HG03025 (cell line): Measurements from ENCODE around the gene UVRAG.
A peak's percentile ranks its signal among the peaks of the same experiment; 100 is the strongest.
"Not testable (repeated sequence)": the region's sequence is repeated elsewhere in the genome, so short reads cannot be mapped to it uniquely, and the experiment has no call there.

Source experiments
- ATAC-seq: cut with Tn5 transposase; IDR thresholded peaks from one replicate; pipeline ENCODE4 v1.9.1; 2021; ENCODE audit warnings: mild to moderate bottlenecking, moderate library complexity; ENCODE audit not compliant: unreplicated experiment, low FRiP score

UVRAG gene

DNA sequence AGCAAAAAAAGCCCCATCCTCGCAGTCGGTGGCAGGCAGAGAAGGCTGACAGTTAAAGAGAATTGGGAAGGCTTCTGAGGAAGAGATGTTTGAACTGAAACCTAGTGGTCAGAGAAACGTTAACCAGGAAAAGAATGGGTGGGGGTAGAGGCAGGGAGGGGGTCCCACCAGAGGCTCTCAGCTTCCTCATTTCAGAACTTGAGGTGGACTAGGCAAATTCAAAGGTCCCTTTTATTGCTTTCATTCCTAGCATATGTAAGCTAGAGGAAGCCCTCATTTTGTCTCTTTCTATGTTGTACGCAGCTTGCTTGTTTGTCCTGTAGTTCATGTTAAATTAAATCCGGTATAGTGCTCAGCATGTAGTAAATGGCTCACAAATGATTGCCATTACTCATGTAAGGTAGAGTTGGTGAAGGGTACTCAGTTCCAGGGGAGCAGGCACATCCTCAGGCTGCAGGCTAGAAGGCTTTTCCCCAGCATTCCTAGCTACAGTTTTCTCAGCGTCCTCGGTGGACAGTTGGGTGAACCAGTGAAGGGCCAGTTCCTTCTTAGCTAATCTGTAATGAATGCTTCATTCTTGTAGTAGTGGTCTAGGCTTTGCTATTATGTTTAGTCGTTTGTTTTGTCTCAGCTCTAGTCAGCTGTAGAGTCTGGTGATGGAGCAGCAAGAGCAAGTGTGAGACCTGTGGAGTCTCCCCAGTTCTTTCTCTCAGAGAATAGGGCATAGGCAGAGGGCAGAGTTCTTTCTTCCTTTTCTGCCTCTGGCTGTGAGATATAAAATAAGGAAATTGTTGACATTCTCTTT is 58.6 kb downstream of the UVRAG start:
- ATAC-seq: peak; percentile 73

GRCh38 chr11:75874684-75875341 is 59.8 kb downstream of the UVRAG start:
- ATAC-seq: no peak

DNA sequence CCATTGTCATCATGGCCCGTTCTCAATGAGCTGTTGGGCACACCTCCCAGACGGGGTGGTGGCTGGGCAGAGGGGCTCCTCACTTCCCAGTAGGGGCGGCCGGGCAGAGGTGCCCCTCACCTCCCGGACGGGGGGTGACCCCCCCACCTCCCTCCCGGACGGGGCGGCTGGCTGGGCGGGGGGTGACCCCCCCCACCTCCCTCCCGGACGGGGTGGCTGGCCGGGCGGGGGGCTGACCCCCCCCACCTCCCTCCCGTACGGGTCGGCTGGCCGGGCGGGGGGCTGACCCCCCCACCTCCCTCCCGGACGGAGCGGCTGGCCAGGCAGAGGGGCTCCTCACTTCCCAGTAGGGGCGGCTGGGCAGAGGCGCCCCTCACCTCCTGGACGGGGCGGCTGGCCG is 62.3 kb downstream of the UVRAG start:
- ATAC-seq: not testable (repeated sequence)

DNA sequence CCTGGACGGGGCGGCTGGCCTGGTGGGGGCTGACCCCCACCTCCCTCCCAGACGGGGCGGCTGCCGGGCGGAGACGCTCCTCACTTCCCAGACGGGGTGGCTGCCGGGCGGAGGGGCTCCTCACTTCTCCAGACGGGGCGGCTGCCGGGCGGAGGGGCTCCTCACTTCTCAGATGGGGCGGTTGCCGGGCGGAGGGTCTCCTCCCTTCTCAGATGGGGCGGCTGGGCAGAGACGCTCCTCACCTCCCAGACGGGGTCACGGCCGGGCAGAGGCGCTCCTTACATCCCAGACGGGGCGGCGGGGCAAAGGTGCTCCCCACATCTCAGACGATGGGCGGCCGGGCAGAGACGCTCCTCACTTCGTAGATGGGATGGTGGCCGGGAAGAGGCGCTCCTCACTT is 62.9 kb downstream of the UVRAG start:
- not testable (repeated sequence) for ATAC-seq

DNA sequence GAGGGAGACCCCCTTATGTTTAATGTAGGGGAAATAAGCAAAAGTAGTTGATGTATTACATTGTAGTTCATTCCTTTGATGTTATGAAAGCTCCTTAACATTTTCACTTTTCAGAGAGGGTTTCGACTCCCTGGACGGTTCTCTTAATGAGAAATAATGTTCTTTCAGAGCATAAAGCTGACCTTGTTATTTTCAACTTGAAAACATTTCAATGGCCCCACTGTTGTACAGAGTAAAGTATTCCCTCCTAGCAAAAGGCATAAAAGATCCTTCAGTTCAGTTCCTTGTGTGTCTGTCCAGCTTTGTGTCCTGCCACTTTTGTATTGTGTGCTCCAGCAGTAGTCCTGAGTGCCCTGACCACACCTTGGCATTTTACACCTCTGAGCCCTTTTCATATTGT is 63.9 kb downstream of the UVRAG start:
- no peak for ATAC-seq

DNA sequence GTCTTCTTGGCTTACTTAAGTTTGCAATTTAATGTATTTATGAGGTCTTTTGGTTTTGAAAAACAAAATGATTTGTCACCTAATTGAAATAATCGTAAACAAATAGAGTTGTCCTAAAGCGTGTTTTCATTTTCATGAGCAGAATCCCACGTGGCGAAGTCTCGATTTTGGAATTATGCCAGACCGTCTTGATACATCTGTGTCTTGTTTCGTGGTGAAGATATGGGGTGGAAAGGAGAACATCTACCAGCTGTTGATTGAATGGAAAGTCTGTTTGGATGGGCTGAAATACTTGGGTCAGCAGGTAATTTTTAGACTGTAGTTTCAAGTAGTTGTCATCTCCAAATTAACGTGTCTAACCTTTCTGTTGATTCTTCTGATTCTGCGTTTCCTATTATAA is 64.7 kb downstream of the UVRAG start:
- no peak for ATAC-seq

DNA sequence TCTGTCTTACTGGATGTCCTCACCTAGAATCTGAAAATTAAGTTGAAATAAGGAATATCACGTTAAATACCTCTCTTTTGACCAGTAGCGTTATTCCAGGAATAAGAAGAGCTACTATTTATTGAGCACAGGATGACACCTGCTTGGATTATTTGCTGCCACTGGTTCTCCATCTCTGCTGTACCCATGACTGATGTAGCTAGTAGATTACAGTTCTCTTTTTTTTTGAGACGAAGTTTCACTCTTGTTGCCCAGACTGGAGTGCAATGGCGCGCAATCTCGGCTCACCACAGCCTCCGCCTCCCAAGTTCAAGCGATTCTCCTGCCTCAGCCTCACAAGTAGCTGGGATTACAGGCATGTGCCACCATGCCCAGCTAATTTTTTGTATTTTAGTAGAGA is 65.3 kb downstream of the UVRAG start:
- ATAC-seq: not testable (repeated sequence)

GRCh38 chr11:75884321-75884720 is 69.3 kb downstream of the UVRAG start:
- no peak for ATAC-seq

DNA sequence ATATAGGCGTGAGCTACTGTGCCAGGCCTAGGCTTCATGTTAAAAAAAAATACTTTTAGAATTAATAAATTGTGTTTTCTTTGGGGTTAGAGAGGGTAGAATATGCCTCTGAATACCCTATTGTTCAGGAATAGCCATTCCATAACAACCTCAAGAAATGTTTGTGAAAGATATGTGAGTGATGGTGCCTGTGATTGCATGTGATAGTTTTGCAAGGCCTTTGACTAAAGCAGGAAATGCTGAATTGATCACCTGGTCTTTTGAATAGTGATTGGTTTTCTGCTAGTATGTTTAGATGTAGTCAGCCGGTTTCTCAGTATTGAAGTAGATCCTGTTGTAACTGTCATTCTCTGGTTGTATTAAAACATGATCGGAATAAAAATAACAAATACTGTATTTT is 73.4 kb downstream of the UVRAG start:
- no peak for ATAC-seq

DNA sequence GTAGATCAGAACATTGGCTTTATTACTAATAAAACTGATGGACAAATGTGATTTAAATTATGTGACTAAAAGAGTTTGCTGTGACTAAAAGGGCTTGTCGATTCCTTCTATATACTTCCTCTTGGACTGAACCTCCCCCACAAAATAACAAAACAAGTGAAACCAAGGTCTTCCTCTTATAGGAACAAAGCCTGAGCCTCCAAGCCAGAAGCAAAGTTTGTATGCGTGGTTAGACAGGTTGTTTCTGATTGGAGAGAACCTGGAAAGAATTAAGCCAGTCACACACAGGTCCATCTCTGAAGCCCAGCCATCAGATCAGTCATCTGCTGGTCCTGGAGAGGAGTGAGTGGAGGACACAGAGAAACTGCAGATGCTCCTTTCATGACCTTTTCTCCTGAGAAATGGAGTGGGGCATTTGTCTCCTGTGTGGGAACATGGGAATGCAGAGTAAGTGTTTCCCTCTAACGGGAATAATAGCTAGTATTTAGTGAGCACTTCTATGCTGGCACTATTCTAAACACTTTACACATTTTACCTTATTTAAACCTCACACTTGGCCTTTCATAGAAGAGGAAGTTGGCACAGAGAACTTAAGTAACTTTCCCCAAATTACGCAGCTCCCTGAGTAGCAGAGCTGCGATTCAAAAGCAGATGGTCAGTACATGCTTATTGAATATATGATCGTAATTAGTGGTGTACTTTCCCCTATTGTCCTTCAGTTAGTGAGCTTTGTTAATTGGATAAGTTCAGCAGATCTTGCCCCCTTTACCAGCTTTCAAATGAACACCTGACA is 77.1 kb downstream of the UVRAG start:
- ATAC-seq: no peak

DNA sequence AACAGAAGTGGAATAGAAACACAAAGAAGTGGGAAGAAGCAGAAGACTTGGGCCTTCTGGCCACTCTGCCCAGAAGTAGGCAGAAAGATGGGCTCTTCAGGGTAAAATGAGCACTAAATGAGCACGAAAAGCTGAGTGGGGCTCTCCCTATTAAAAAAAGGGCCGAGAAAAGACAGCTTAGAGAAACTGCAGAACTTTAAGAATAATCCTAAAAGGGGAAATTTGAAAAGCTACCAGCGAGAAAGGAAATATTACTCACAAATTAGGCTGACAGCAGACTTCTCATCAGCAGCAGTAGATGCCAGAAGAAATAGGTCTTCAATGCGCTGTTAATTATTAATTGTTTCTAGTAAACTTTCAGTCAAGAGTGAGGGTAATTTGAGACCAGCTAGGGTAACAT is 78.2 kb downstream of the UVRAG start:
- ATAC-seq: no peak

DNA sequence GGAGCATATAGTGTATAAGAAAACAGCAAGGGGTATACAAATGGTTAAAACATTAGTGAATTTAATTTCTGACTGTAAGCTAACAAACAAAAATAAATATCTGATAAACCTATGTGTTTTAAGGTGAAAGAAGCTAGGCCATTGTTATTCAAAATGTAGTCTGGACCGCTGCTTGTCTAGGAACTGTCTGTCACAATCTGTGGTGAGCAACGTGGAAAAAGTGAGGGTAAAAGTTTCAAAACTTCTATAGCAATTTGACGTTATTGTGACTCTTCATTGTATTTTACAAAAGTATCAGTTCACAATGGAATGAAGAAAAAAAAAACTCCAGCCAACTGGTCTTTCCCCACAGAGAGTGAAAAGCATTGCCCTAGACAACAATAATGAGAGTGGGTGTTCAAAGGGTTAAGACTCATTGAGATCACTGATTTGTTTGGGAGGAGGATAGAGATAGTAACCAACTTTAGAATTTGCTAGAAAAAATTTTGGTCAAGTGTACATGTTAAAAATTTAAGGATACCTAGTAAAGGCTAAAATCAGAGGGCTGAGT is 79.1 kb downstream of the UVRAG start:
- no peak for ATAC-seq

DNA sequence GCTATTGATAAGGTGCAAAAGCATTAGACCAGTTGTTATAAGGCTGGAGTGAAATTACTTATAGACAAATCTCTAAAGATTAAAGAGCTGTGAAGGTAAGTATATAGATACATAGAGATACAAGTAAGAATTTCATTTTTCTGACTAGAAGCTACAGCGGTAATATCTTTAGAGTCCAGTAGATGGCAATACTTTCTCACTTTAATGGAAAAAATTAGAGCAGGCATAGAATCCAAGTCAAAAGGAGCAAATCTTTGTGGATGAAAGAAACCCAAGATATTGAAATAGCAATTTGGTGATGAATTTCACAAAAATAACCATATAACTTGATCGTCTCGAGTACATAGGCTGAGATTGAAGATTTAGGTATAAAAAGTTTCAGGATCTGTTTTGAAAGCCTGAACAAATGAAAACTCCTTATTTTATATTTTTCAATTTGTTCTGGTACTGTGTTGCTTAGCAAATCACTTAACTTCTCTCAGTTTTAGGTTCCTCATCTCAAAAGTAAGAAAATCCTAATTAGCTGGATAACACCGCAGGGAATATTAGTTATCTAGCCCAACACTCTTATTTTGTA is 81.9 kb downstream of the UVRAG start:
- ATAC-seq: no peak

- no peak for ATAC-seq
Measured at GRCh38 chr11:75898871-75899270, 83.9 kb downstream of the UVRAG start.

- no peak for ATAC-seq
Measured at GRCh38 chr11:75899806-75900205, 84.8 kb downstream of the UVRAG start.

DNA sequence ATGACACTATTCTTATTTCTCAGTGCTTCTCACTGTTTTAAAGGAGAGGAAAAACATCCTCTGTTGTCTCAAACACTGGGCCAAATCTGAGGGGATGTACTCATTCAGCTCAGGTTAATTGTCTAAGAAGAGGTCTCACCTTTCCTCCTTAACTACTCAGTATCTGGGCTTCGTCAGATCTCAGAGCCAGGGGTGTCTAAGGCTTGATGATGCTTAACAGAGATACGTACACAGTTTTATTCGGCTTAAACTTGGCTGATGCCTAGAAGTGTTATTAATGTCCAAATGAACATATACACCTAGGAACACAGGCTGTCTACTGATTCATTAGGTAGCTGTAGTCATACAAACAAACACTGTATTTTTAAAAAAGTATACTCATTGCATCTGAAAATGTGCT is 85.8 kb downstream of the UVRAG start:
- ATAC-seq: no peak

GRCh38 chr11:75902631-75903030 is 87.6 kb downstream of the UVRAG start:
- ATAC-seq: no peak

DNA sequence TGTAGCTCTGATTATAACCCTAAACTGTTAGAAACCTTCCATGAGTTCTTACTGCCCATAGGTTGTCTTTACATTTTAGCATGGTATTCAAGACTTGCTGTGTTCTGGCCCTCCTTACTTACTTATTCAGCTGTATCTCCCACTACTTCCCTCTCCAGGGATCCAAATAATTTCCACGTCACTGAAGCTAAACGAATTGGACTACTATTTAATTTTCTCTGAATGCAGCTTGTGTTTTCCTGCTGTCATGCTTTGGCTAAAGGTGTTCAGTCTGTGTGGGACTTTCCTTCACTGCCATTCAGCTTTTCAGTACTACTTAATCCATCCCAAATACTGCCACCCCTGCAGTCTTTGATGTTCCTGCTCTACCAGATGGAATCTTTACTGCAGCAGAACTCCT is 88.3 kb downstream of the UVRAG start:
- ATAC-seq: no peak

GRCh38 chr11:75905434-75905833 is 90.4 kb downstream of the UVRAG start:
- no peak for ATAC-seq

- ATAC-seq: no peak
Measured at GRCh38 chr11:75907906-75908527, 93.0 kb downstream of the UVRAG start.
